Measurements from ENCODE around the gene CUBN.

CUBN gene

DNA sequence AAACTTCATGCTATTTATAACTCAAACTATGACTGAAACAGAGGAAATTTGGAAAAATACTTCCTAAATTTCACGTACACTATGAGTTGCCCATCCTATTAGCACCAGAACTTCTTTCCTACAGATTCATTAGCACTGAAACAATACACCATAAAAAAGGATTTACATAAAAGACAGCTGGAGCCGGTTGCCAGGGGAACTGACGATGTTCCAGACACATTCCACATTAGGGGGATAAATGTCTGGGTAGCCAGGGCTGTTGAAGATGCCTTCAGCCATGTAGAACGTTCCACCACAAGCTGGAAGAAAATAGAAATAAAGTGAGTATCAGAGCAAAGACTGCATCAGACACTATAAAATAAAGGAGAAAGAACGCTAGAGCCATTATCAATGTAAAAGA lies 182.5 kb downstream of the CUBN start:
- H3K4me3 ChIP-seq (replicated peaks in 1 of 2; ENCODE audit: low read depth in 2 of 2, low read length in 2 of 2), result no peak overlapping the region
- DNase-seq (ENCODE audit: low read depth in 2 of 2), result no peak
- TF ChIP-seq, protein P1, sequence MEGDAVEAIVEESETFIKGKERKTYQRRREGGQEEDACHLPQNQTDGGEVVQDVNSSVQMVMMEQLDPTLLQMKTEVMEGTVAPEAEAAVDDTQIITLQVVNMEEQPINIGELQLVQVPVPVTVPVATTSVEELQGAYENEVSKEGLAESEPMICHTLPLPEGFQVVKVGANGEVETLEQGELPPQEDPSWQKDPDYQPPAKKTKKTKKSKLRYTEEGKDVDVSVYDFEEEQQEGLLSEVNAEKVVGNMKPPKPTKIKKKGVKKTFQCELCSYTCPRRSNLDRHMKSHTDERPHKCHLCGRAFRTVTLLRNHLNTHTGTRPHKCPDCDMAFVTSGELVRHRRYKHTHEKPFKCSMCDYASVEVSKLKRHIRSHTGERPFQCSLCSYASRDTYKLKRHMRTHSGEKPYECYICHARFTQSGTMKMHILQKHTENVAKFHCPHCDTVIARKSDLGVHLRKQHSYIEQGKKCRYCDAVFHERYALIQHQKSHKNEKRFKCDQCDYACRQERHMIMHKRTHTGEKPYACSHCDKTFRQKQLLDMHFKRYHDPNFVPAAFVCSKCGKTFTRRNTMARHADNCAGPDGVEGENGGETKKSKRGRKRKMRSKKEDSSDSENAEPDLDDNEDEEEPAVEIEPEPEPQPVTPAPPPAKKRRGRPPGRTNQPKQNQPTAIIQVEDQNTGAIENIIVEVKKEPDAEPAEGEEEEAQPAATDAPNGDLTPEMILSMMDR (IDR thresholded peaks at IDR 0.05; ENCODE audit: low read depth, low read length), result no peak

DNA sequence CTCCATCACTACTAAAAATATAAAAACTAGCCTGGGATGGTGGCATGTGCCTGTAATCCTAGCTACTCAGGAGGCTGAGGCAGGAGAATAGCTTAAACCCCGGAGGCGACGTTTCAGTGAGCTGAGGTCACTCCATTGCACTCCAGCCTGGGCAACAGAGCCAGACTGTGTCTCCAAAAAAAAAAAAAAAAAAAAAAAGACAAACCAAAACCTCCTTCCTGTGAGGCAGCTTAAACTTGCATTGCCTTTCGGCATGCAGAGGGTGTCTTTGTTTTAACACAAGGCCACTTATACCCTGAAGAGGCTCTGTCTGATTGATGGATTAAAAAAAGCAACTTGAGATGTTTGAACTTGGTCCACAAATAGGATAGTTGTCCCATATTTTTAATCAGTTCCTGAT lies 184.0 kb downstream of the CUBN start:
- no peak overlapping the region for H3K4me3 ChIP-seq (replicated peaks in 1 of 2; ENCODE audit: low read depth in 2 of 2, low read length in 2 of 2)
- no peak for DNase-seq (ENCODE audit: low read depth in 2 of 2)
- TF ChIP-seq, protein P1 (IDR thresholded peaks at IDR 0.05; ENCODE audit: low read depth, low read length), result no peak

DNA sequence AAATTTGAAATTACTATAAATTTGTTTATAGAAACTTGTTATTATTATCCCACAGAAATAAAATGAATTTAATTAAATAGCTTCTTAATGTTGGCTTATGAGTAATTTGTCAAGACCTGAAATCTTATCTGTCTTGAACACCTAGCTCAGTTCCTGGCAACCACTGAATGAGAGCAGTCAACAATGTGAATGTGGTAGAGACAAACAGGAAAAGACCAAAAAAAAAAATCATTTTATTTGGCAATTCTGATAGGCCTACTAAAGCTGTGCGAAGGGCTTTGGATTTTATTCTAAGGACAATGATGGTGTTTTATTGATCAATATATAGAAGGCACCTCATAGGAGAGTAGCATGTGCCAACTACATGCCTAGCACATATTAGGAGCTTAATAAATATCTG lies 184.6 kb downstream of the CUBN start:
- peak; percentile 8 to 12 for DNase-seq (ENCODE audit: low read depth in 2 of 2)
- no peak overlapping the region for H3K4me3 ChIP-seq (replicated peaks in 1 of 2; ENCODE audit: low read depth in 2 of 2, low read length in 2 of 2)
- TF ChIP-seq, protein P1 (IDR thresholded peaks at IDR 0.05; ENCODE audit: low read depth, low read length), result no peak

DNA sequence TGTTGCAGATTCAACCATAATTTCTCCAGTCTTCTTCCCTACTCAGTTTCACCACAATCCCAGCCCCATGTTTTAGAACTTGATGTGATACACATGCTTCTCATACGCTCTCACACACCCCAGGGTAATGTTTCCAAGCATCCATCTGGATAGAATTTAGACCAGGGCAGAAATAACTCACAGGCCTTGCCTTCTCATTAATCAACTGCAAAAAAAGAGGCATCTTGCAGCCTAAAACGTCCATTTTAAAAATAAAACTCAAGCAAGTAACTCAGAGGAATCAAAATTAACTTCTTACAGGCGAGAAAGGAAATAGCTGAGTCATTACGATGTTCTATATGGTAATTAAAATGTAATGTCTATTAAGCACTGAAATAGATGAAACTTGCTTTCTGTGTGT lies 185.2 kb downstream of the CUBN start:
- TF ChIP-seq, protein P1 (IDR thresholded peaks at IDR 0.05; ENCODE audit: low read depth, low read length), result no peak
- DNase-seq (ENCODE audit: low read depth in 2 of 2), result peak; percentile 38 to 60
- no peak overlapping the region for H3K4me3 ChIP-seq (replicated peaks in 1 of 2; ENCODE audit: low read depth in 2 of 2, low read length in 2 of 2)

DNA sequence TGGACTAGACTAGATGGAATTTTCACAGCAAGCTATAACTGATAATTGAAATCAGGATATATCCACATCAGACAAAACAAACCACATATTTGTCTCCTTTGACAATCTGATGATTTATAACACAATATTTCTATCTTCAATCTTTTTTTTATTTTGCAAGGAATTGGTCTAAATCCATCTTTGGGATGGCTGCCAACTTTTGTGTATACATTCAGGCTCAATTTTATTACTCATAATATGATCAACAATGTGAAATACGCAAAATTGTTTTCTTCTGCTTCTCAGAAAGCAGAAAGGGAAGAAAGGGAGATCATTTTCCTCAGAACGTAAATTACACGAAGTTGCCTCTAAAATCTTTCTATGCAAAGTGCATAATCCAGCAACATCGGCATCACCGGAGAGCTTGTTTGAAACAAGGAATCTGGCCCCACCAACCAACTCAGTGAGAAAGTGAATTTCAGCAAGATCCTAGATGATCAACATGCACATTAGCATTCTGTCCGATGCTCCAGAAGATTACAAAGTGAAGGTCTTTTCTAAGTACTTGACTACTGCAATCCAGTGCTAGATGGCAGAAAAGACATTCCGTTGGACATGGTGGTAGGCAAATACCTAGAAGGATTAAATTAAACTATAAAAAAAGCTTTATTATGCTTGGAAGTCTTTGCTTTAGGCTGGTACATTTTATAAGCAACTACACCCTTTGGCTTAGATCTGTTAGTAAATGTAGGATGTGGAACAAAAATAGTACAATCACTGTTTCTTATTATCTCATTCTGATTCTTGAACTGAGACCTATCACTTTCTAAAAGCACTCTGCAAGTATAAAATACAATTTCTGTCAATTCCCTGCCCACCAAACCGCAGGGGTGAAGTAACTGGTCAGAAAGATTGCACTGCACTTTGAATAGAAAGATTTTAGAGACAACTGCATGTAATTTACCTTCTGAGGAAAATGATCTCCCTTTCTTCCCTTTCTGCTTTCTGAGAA lies 186.0 kb downstream of the CUBN start:
- TF ChIP-seq, protein P1 (IDR thresholded peaks at IDR 0.05; ENCODE audit: low read depth, low read length), result no peak
- DNase-seq (ENCODE audit: low read depth in 2 of 2), result peak; percentile 50 to 53
- no peak overlapping the region for H3K4me3 ChIP-seq (replicated peaks in 1 of 2; ENCODE audit: low read depth in 2 of 2, low read length in 2 of 2)

DNA sequence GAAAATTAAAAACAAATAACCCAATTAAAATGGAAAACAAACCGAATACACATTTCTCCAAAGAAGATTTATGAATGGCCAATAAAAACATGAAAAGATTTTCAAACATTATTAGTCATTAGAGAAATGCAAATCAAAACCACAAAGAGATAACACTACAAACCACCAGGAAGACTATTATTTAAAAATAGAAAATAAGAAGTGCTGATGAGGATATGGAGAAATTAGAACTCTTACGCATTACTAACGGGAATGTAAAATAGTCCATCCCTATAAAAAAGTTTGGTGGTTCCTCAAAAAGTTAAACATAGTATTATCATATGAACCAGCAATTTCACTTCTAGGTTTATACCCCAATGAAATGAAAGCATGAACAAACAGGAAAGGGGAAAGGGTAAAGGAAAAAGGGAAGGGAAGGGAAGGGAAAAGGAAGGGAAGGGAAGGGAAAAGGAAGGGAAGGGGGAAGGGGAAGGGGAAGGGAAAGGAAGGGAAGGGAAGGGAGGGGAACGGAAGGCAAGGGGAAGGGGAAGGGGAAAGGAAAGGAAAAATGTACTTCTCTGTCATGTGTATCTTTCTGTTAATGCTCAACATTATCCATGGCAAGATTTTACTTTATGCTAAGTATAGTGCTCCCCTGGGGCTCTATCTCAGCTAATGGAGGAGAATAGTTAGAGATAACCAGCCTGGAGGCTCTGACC lies 187.1 kb downstream of the CUBN start:
- peak in 1 of 2 donors; percentile 32 for DNase-seq (ENCODE audit: low read depth in 2 of 2)
- TF ChIP-seq, protein P1 (IDR thresholded peaks at IDR 0.05; ENCODE audit: low read depth, low read length), result no peak

More for the DNA sequence above, 187.1 kb downstream of the CUBN start:
- H3K4me3 ChIP-seq (replicated peaks in 1 of 2; ENCODE audit: low read depth in 2 of 2, low read length in 2 of 2), result no peak overlapping the region
